GM19035 (cell line): Measurements from ENCODE around the gene RNH1.
"Not testable (repeated sequence)": the region's sequence is repeated elsewhere in the genome, so short reads cannot be mapped to it uniquely, and the experiment has no call there.

Experiments used
- ATAC-seq: cut with Tn5 transposase; IDR thresholded peaks from one replicate; pipeline ENCODE4 v1.9.1; 2021; ENCODE audit not compliant: unreplicated experiment

The RNH1 gene

DNA sequence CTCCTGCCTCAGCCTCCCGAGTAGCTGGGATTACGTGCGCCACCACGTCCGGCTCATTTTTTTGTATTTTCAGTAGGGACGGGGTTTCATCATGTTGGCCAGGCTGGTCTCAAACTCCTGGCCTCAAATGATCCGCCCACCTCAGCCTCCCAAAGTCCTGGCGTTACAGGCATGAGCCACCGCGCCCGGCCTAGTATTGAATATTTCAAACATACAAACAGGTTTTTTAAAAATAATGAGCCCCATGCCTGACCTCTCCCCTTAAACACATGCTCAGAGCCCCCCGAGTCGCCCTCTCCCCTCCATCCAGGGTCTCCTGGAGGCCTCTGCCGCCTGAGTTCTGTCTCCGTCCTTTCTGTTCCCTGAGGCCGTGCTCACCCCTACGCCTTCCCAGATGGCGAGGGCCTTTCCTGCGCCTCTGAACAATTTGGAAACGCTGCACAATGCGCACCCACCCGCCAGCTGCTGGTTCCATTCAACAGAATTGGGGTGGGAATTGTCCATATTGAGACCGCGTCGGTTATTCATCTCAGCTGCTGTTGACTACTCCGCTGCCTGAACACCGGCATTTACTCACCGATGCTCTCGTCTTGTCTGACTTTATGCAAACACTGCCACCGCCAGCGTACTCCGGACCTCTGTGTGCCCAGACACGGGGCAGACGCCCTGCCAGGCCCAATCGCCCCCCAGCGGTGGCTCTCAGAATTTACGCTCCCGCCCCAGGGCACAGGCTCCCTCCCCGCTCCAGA is 13.6 kb upstream of the RNH1 start:
- no peak for ATAC-seq

DNA sequence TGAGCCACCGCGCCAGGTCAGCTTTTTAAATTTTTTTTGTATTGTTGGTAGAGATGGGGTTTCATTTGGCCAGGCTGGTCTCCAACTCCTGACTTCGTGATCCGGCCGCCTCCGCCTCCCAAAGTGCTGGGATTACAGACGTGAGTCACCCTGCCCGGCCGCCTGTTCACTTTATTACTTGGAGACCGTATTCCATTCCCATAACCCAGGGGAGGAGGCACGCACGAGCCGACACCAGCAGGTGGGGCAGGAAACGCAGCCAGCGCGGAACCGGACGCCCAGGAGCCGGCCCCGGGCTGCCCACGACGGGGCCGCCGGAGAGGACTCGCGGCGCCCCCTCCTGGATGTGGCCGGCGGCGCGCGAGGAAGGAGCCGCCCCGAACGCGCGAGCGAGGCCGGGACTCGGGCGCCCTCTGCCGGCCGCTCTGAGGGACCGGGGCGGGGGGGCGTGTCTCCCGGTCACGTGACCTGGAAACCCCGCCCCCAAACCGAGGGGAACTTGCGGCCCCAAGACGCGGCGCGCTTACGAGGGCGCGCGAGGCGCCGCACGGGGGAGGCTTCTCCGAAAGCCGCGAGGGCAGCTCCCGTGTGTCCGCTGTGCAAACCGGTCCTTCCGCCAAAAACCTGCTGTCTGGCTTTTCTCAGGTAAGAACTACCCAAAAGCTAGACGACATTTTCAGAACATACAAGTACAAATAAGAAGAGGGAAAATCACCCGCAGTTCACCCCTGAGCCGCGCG is 11.6 kb upstream of the RNH1 start:
- ATAC-seq, result peak; percentile 88

GRCh38 chr11:516918-517685 is 10.1 kb upstream of the RNH1 start:
- not testable (repeated sequence) for ATAC-seq

GRCh38 chr11:516400-516799 is 9.4 kb upstream of the RNH1 start:
- ATAC-seq, result no peak

- ATAC-seq, result no peak
Observed at GRCh38 chr11:515131-515530, 8.1 kb upstream of the RNH1 start.

- ATAC-seq, result no peak
Observed at GRCh38 chr11:514606-515005, 7.6 kb upstream of the RNH1 start.

DNA sequence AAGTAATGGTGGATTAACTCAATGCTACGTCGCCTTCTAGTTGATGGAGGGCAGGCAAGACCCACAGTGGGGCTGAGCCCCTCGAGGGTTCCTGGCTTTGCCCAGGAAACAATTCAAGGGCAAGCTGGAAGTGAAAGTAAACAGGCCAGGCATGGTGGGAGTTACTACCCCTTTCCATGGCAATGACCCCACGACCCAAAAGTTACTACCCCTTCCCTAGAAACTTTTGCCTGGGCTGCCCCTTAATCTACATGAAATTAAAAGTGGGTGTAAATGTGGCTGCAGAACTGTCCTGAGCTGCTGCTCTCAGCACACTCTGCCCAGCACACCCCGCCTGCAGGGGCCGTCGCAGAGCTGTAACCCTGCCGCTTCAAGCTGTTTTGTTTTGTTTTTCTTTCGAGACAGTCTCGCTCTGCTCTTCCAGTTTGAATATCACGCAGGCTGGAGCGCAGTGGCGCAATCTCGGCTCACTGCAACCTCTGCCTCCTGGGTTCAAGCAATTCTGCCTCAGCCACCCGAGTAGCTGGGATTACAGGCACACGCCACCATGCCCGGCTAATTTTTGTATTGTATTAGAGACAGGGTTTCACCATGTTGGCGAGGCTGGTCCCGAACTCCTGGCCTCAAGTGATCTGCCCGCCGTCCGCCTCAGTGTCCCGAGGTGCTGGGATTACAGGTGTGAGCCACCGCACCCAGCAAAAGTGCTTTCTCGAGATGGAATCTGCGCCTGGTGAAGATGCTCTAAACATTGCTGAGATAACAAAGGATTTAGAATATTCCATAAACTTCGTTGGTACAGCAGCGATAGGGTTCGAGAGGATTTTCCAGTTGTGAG is 5.9 kb upstream of the RNH1 start:
- ATAC-seq, result no peak

DNA sequence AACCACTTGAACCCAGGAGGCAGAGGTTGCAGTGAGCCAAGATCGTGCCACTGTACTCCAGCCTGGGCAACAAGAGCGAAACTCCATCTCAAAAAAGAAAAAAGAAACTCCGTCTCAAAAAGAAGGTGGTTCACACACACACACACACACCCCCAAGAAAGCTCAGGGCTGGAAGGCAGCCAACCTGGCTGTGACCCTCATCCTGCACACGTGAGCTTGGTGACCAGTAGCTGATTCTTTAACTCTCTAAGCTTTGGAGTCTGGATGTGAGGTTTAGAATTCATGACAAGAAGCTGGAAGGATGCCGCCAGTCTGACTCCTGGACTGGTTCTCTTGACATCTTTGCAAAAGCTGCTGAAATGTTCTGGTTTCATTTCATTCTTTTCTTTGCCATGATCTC is 1.9 kb upstream of the RNH1 start:
- no peak for ATAC-seq

- ATAC-seq, result no peak
Observed at GRCh38 chr11:507727-508515, 879 bp upstream of the RNH1 start.

DNA sequence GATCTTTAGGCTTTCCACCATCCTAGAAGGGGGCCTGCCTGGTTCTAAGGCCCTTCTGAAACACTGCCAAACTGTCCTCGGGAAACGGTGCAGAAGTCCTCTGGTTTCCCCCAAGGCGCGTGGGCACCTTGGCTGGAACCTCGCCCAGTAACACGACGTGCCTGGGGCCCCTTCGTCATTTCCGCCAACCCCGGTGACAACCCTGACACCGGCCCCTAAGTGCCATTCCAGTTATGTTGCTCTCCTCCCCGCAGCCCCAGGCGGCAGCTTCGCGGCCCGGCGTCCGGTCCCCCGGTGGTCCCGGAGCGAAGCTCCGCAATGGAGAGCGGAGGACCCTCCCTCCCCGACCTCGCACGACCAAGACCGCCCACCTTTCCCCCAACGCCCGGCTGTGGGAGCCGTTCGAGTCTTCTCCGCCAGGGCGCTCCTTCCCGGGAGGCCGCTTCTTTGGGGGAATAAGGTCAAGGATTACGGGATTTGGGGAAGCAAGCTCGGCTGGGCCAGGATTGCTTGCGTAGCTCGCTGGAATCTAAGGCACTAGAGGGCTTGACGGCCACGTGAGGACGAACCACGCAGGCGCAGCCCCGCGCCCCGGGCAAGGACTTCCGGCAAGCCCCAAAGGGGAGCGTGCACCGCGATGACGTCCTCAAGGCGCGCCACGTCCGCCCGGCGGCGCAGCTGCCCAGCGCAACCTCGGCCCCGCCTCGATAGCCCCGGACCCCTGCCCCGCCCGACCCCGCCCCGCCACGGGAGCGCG is 626 bp downstream of the RNH1 start:
- peak; percentile 72 for ATAC-seq

- no peak for ATAC-seq
Observed at GRCh38 chr11:504994-505344, 2.1 kb downstream of the RNH1 start.

GRCh38 chr11:504053-504993 is 2.7 kb downstream of the RNH1 start:
- no peak for ATAC-seq

DNA sequence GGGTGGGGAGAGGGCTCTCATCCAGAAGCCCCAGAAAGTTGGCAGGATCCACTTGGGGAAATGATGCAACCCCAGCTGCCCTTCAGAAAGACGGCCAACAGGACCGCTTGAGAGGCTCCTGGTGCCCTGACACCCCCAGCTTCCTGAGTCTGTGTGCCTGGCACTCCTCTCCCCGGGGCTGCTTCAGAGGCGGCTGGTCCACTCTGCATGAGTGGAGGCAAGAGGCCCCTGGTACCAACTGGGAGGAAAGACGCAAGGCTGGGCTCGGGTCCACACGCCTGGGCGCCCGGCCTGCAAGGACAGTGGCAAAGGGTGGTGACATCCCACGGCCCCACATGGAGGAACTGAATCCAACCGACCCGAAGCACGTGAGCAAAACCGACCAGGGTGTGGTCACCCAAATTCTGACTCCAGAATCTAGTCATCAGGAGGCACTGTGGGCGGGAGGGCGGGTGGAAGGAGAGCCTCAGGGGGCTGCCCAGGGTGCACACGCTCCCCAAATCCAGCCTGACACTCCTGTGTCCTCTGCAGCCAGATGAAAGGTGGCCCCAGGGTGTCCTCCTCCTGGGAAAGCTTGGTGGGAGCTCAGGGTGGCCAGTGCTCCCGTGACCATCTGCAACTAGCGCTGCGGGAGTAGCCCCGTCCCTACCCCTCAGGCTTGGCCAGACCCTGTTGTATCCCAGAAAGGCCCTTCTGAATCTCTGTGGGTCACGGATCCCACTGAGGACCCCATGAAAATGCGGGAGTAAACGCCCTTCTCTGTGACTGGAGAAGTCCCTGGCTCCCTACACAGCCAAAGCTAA is 3.7 kb downstream of the RNH1 start:
- no peak for ATAC-seq

- ATAC-seq, result no peak
Observed at GRCh38 chr11:502288-503178, 4.5 kb downstream of the RNH1 start.

GRCh38 chr11:501683-502287 is 5.3 kb downstream of the RNH1 start:
- no peak for ATAC-seq

- no peak for ATAC-seq
Observed at GRCh38 chr11:501001-501682, 5.9 kb downstream of the RNH1 start.
